Fibroblast of the aortic adventitia (primary cell): ENCODE measurements around the gene PTPN12. TPM values are rescaled to one million over a fixed set of nuclear protein-coding genes. Genes with fewer than 3 reads are reported as not detected.
A peak's percentile ranks its signal among the peaks of the same experiment; 100 is the strongest.

Experiments
- DNase-seq: peaks from one replicate; pipeline ENCODE4 v3.0.0-alpha.2; 2010; ENCODE audit warnings: low read depth
- H3K4me3 ChIP-seq: 2 replicates; pipeline ENCODE4 v1.5.1; 2011; ENCODE audit warnings: low read depth, mild to moderate bottlenecking, control low read depth, low read length, moderate library complexity
- CTCF ChIP-seq: IDR thresholded peaks from 2 replicates; pipeline ENCODE4 v1.5.1; 2011; ENCODE audit warnings: mild to moderate bottlenecking, low read length, control low read depth, inconsistent platforms; ENCODE audit not compliant: insufficient read depth
- total RNA-seq: library from RNA; depleted of rRNA; stranded (reverse); fragments of >200 nt; gene quantifications from 2 replicates; pipeline ENCODE4 v1.2.3, GENCODE V29; 2012; ENCODE audit warnings: low replicate concordance

The PTPN12 gene
- total RNA-seq, 1 donor: 54.0 TPM

- TF ChIP-seq CTCF: no peak
- no peak overlapping the region for H3K4me3 ChIP-seq
- DNase-seq: peak; percentile 25
Observed at GRCh38 chr7:77563275-77563674, 26.2 kb downstream of the PTPN12 start.

GRCh38 chr7:77565917-77566316 lies 28.8 kb downstream of the PTPN12 start:
- peak; percentile 54 for DNase-seq
- no peak overlapping the region for H3K4me3 ChIP-seq
- TF ChIP-seq CTCF: no peak

GRCh38 chr7:77566421-77566820 lies 29.3 kb downstream of the PTPN12 start:
- TF ChIP-seq CTCF: no peak
- DNase-seq: no peak
- no peak overlapping the region for H3K4me3 ChIP-seq

- no peak for TF ChIP-seq CTCF
- no peak overlapping the region for H3K4me3 ChIP-seq
- peak; percentile 33 for DNase-seq
Observed at GRCh38 chr7:77569514-77570232, 32.6 kb downstream of the PTPN12 start.

GRCh38 chr7:77570330-77571011 lies 33.4 kb downstream of the PTPN12 start:
- peak; percentile 4 for TF ChIP-seq CTCF
- no peak overlapping the region for H3K4me3 ChIP-seq
- DNase-seq: peak; percentile 58

GRCh38 chr7:77571801-77572200 lies 34.7 kb downstream of the PTPN12 start:
- no peak for DNase-seq
- H3K4me3 ChIP-seq: no peak overlapping the region
- no peak for TF ChIP-seq CTCF
